Keratinocyte (primary cell): ENCODE measurements around the gene HSD17B13. TPM values are rescaled to one million over a fixed set of nuclear protein-coding genes. Genes with fewer than 3 reads are reported as not detected.
"Not testable (repeated sequence)": the region's sequence is repeated elsewhere in the genome, so short reads cannot be mapped to it uniquely, and the experiment has no call there.

Experiments used
- DNase-seq: peaks from one replicate; pipeline ENCODE4 v3.0.0-alpha.2; 2011; ENCODE audit warnings: low read depth, missing footprints, low spot score
- FAIRE-seq: peaks from 2 replicates; lab custom pipeline; 2011; peaks lifted over from hg19 to GRCh38; lab: Jason Lieb, UNC
- H2AFZ ChIP-seq: 2 replicates; pipeline ENCODE4 v1.6.0; 2012; ENCODE audit warnings: low read length, control low read depth, inconsistent platforms; ENCODE audit not compliant: control insufficient read depth
- H3K27ac ChIP-seq: 2 replicates; pipeline ENCODE4 v1.5.1; 2011; ENCODE audit warnings: low read length; ENCODE audit not compliant: control insufficient read depth, insufficient read depth
- H3K27me3 ChIP-seq: 3 replicates; pipeline ENCODE4 v1.6.0; 2011; ENCODE audit warnings: low read length; ENCODE audit not compliant: control insufficient read depth, insufficient read depth; ENCODE audit errors: extremely low read depth
- H3K36me3 ChIP-seq, 2 experiments: 2 replicates in 1 of 2; 3 replicates in 1 of 2; pipeline ENCODE4 v1.5.1; 2011; ENCODE audit warnings: low read length in 2 of 2, mild to moderate bottlenecking in 1 of 2; ENCODE audit not compliant: control insufficient read depth in 2 of 2, insufficient read depth in 2 of 2; ENCODE audit errors: extremely low read depth in 1 of 2
- H3K4me1 ChIP-seq: 3 replicates; pipeline ENCODE4 v1.5.1; 2011; ENCODE audit warnings: low read length; ENCODE audit not compliant: control insufficient read depth, insufficient read depth; ENCODE audit errors: extremely low read depth
- H3K4me2 ChIP-seq: 3 replicates; pipeline ENCODE4 v1.6.0; 2011; ENCODE audit warnings: low read depth, low read length; ENCODE audit not compliant: control insufficient read depth, insufficient read depth; ENCODE audit errors: extremely low read depth
- H3K4me3 ChIP-seq, 3 experiments: fragments of 200-600 bp in 1 of 3; sonication (generic) in 1 of 3; 2 replicates in 2 of 3; 3 replicates in 1 of 3; pipeline ENCODE4 v1.5.1; 2011 to 2016; ENCODE audit warnings: low read length in 3 of 3, mild to moderate bottlenecking in 3 of 3, control low read depth in 2 of 3, inconsistent platforms in 1 of 3, low read depth in 1 of 3, mixed read lengths in 1 of 3, mixed run types in 1 of 3, moderate library complexity in 1 of 3; ENCODE audit not compliant: control insufficient read depth in 2 of 3, insufficient read depth in 2 of 3; ENCODE audit errors: extremely low read depth in 1 of 3
- H3K79me2 ChIP-seq: 2 replicates; pipeline ENCODE4 v1.6.0; 2012; ENCODE audit warnings: low read length; ENCODE audit not compliant: control insufficient read depth, insufficient read depth
- H3K9ac ChIP-seq: 3 replicates; pipeline ENCODE4 v1.6.0; 2011; ENCODE audit warnings: low read length; ENCODE audit not compliant: control insufficient read depth, insufficient read depth; ENCODE audit errors: extremely low read depth
- H3K9me1 ChIP-seq: 3 replicates; pipeline ENCODE4 v1.6.0; 2011; ENCODE audit warnings: low read length; ENCODE audit not compliant: control insufficient read depth, insufficient read depth; ENCODE audit errors: extremely low read depth
- H3K9me3 ChIP-seq: 2 replicates; pipeline ENCODE4 v1.5.1; 2012; ENCODE audit warnings: low read depth, low read length; ENCODE audit not compliant: control insufficient read depth
- H4K20me1 ChIP-seq: 3 replicates; pipeline ENCODE4 v1.6.0; 2011; ENCODE audit warnings: low read length; ENCODE audit not compliant: control insufficient read depth, insufficient read depth; ENCODE audit errors: extremely low read depth
- EZH2 ChIP-seq: IDR thresholded peaks from one replicate; pipeline ENCODE4 v1.6.1; 2012; ENCODE audit warnings: inconsistent platforms, mild to moderate bottlenecking, low read length, moderate library complexity
- dilution Hi-C: fragments of 300-500 bp; cut with MboI; formaldehyde crosslinking; loops from one replicate; pipeline ENCODE4 v1.7.0; 2020; ENCODE audit warnings: low sequenced_read_pairs; ENCODE audit not compliant: extremely low pct_ligation_motif_present
- polyA plus RNA-seq, 5 experiments: library from polyadenylated mRNA; depleted of rRNA in 3 of 5; stranded (reverse) in 3 of 5; stranded (forward) in 1 of 5; unstranded in 1 of 5; fragments of >200 nt; gene quantifications; 1 replicate in 1 of 5; 2 replicates in 3 of 5; 3 replicates in 1 of 5; pipeline versions ENCODE4 v1.2.1 to v1.2.3, GENCODE V29; 2011 to 2012; ENCODE audit warnings: missing spikeins in 2 of 5, low read depth in 1 of 5, low replicate concordance in 1 of 5
- TF ChIP-seq, protein P1 (sequence below), 3 experiments: IDR thresholded peaks in 1 of 3; conservative IDR thresholded peaks in 1 of 3; optimal IDR thresholded peaks in 1 of 3; 2 replicates in 2 of 3; 3 replicates in 1 of 3; pipeline versions ENCODE3 to v1.5.1; 2011; ENCODE audit warnings: low read length in 3 of 3, mild to moderate bottlenecking in 3 of 3, moderate library complexity in 2 of 3, control low read depth in 1 of 3, inconsistent platforms in 1 of 3; ENCODE audit not compliant: insufficient read depth in 2 of 3; ENCODE audit errors: extremely low read depth in 1 of 3

Gene HSD17B13
- polyA plus RNA-seq, 1 donor (not counting 4 experiments of a cell fraction or from before 2014, with no cell fraction given) = not detected

DNA sequence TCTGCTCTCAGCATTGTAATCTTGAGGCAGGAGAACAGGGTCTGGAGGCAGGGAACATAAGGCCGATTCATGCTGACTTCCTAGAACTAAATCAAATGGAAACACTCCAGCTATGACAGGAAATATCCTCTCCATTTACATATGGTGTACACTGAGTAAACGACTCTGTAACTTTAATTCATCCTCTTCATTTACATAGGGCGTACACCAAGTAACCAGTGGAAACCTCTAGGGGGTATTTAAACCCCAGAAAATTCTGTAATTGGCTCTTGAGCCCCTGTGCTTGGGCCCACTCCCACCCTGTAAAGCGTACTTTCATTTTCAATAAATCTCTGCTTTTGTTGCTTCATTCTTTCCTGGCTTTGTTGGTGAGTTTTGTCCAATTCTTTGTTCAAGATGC, 7.7 kb downstream of the HSD17B13 start:
- H3K79me2 ChIP-seq, H3K4me2 ChIP-seq, H3K27ac ChIP-seq, H3K9ac ChIP-seq, DNase-seq, H4K20me1 ChIP-seq, H3K27me3 ChIP-seq, H3K36me3 ChIP-seq, H3K4me3 ChIP-seq, H3K9me3 ChIP-seq, H2AFZ ChIP-seq, H3K9me1 ChIP-seq, dilution Hi-C loops, H3K4me1 ChIP-seq, FAIRE-seq: not testable (repeated sequence)

- no peak for FAIRE-seq
- Histone ChIP-seq H2AFZ (no peak overlapping the region), H3K27ac (no peak overlapping the region), H3K36me3 (no peaks in the 10 kb centered on the region), H3K9ac (no peak overlapping the region), H3K27me3 (no peaks in the 10 kb centered on the region), H3K9me1 (no peaks in the 10 kb centered on the region), H3K4me3 (no peak overlapping the region), H3K4me1 (no peaks in the 10 kb centered on the region), H3K79me2 (no peaks in the 10 kb centered on the region), H3K4me2 (no peak overlapping the region), H4K20me1 (no peaks in the 10 kb centered on the region), H3K9me3 (no peaks in the 10 kb centered on the region)
- dilution Hi-C loops = no loop called here
- no peak for DNase-seq
- TF ChIP-seq, protein P1, sequence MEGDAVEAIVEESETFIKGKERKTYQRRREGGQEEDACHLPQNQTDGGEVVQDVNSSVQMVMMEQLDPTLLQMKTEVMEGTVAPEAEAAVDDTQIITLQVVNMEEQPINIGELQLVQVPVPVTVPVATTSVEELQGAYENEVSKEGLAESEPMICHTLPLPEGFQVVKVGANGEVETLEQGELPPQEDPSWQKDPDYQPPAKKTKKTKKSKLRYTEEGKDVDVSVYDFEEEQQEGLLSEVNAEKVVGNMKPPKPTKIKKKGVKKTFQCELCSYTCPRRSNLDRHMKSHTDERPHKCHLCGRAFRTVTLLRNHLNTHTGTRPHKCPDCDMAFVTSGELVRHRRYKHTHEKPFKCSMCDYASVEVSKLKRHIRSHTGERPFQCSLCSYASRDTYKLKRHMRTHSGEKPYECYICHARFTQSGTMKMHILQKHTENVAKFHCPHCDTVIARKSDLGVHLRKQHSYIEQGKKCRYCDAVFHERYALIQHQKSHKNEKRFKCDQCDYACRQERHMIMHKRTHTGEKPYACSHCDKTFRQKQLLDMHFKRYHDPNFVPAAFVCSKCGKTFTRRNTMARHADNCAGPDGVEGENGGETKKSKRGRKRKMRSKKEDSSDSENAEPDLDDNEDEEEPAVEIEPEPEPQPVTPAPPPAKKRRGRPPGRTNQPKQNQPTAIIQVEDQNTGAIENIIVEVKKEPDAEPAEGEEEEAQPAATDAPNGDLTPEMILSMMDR (optimal IDR thresholded peaks at IDR 0.05 in 1 of 3, IDR thresholded peaks at IDR 0.05 in 1 of 3, conservative IDR thresholded peaks at IDR 0.05 in 1 of 3; ENCODE audit: extremely low read depth in 1 of 3, insufficient read depth in 2 of 3, low read length in 3 of 3) = no peak
- TF ChIP-seq EZH2 = no peak
These were observed 8.9 kb downstream of the HSD17B13 start for GRCh38 chr4:87313756-87314155.

- H3K9me3 ChIP-seq = no peaks in the 10 kb centered on the region
- no peaks in the 10 kb centered on the region for H3K79me2 ChIP-seq
- FAIRE-seq (no peak), DNase-seq (no peak)
- no peaks in the 10 kb centered on the region for H3K4me1 ChIP-seq
- H3K9ac ChIP-seq = no peak overlapping the region
- no peak for TF ChIP-seq EZH2
- TF ChIP-seq, protein P1 (optimal IDR thresholded peaks at IDR 0.05 in 1 of 3, IDR thresholded peaks at IDR 0.05 in 1 of 3, conservative IDR thresholded peaks at IDR 0.05 in 1 of 3; ENCODE audit: extremely low read depth in 1 of 3, insufficient read depth in 2 of 3, low read length in 3 of 3) = no peak
- dilution Hi-C loops = no loop called here
- no peaks in the 10 kb centered on the region for H3K36me3 ChIP-seq
- H3K9me1 ChIP-seq = no peaks in the 10 kb centered on the region
- no peak overlapping the region for H3K27ac ChIP-seq
- no peaks in the 10 kb centered on the region for H3K27me3 ChIP-seq
- no peak overlapping the region for H3K4me3 ChIP-seq
- no peak overlapping the region for H3K4me2 ChIP-seq
- H2AFZ ChIP-seq = no peak overlapping the region
- H4K20me1 ChIP-seq = no peaks in the 10 kb centered on the region
These were observed 11.0 kb downstream of the HSD17B13 start for GRCh38 chr4:87311684-87312083.
